ENCODE measurements around the gene RBM19. TPM values are rescaled to one million over a fixed set of nuclear protein-coding genes. Genes with fewer than 3 reads are reported as not detected.

The RBM19 gene
- total RNA-seq, 1 experiment from 2014 or later, result 61.7 TPM

DNA sequence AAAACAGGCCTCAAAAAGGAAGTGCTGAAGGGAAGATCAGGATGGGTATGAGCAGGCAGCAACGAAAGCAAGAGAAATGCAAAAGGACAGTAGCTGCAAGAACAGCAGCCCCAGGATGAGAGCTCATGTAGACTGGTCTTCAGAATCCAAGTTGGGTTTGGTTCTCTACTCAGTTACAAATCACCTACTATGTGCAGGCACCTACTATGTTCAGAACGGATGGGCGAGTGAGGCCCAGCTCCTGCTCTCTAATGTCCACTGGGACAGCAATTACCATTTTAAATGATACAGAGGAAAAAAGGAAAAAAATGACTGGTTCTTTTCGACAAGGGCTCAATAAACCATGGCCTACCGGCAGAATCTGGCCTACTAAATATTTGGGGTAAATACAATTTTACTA is 88.5 kb downstream of the RBM19 start:
- no peaks in the 10 kb centered on the region for H3F3A ChIP-seq (ENCODE audit: low read length, unreplicated experiment)
- CTCF ChIA-PET, result no interaction called here
- no peak overlapping the region for H3K4me3 ChIP-seq (ENCODE audit: low read length)
- no peaks in the 10 kb centered on the region for H3K27me3 ChIP-seq (ENCODE audit: low read length)
- no peaks in the 10 kb centered on the region for H3K9me3 ChIP-seq (ENCODE audit: low read length)
- no peaks in the 10 kb centered on the region for H3K79me2 ChIP-seq (ENCODE audit: low read length)
- no peak overlapping the region for H3K9ac ChIP-seq (ENCODE audit: low read length)
- H3K27ac ChIP-seq (ENCODE audit: low read length), result no peak overlapping the region
- H3K9me2 ChIP-seq (replicated peaks; ENCODE audit: low read length), result no peaks in the 10 kb centered on the region
- ATAC-seq (no peak), DNase-seq (no peak)
- no peak overlapping the region for H2AFZ ChIP-seq (ENCODE audit: low read length)
- TF ChIP-seq EZH2phosphoT487 (IDR thresholded peaks at IDR 0.05; ENCODE audit: borderline replicate concordance, low read length) (no peak), EZH2 (IDR thresholded peaks at IDR 0.05; ENCODE audit: low read length, unreplicated experiment) (no peak)
- TF ChIP-seq, protein P1, sequence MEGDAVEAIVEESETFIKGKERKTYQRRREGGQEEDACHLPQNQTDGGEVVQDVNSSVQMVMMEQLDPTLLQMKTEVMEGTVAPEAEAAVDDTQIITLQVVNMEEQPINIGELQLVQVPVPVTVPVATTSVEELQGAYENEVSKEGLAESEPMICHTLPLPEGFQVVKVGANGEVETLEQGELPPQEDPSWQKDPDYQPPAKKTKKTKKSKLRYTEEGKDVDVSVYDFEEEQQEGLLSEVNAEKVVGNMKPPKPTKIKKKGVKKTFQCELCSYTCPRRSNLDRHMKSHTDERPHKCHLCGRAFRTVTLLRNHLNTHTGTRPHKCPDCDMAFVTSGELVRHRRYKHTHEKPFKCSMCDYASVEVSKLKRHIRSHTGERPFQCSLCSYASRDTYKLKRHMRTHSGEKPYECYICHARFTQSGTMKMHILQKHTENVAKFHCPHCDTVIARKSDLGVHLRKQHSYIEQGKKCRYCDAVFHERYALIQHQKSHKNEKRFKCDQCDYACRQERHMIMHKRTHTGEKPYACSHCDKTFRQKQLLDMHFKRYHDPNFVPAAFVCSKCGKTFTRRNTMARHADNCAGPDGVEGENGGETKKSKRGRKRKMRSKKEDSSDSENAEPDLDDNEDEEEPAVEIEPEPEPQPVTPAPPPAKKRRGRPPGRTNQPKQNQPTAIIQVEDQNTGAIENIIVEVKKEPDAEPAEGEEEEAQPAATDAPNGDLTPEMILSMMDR (conservative IDR thresholded peaks at IDR 0.05; ENCODE audit: low read depth, low read length), result no peak
- H3K4me1 ChIP-seq (ENCODE audit: insufficient read depth, low read length), result no peaks in the 10 kb centered on the region
- peaks cover 10% of the 10 kb centered on the region; the same call in 1 of the 2 replicates for H3K36me3 ChIP-seq (ENCODE audit: low read depth, low read length)
- no peak overlapping the region for H3K4me2 ChIP-seq (ENCODE audit: low read length)
- BruUV-seq (replicated peaks), result no TSS peak
- intact Hi-C loops (cut with micrococcal nuclease), result no loop called here
- POLR2A ChIA-PET (ENCODE audit: unreplicated experiment), result no interaction called here
- no peaks in the 10 kb centered on the region for H4K20me1 ChIP-seq (ENCODE audit: low read length)

DNA sequence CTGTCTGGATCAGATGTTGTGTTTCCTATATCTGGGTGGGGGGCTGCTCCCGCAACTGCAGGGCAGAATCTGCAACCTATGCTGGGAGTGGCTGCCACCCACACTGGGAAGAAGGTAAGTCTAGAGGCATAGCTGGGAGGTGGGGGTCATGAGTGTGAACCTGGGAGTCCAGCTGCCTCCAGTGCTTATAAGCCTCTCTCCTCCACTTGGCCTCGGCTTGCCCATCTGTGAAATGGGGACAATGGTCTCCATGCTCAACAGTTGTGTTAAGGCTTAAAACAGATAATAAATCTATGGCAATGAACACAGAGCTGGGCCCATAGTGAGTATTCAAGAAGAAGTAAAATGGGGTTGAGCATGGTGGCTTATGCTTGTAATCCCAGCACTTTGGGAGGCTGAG is 90.0 kb downstream of the RBM19 start:
- Histone ChIP-seq H3K9me3 (ENCODE audit: low read length) (no peaks in the 10 kb centered on the region), H3K4me2 (ENCODE audit: low read length) (no peak overlapping the region), H3K4me1 (ENCODE audit: insufficient read depth, low read length) (no peaks in the 10 kb centered on the region), H3K36me3 (ENCODE audit: low read depth, low read length) (peaks cover 10% of the 10 kb centered on the region; the same call in 1 of the 2 replicates), H3K79me2 (ENCODE audit: low read length) (no peaks in the 10 kb centered on the region), H3K9me2 (replicated peaks; ENCODE audit: low read length) (no peaks in the 10 kb centered on the region), H3K27me3 (ENCODE audit: low read length) (no peaks in the 10 kb centered on the region), H2AFZ (ENCODE audit: low read length) (no peak overlapping the region), H4K20me1 (ENCODE audit: low read length) (no peaks in the 10 kb centered on the region), H3K27ac (ENCODE audit: low read length) (no peak overlapping the region), H3K9ac (ENCODE audit: low read length) (no peak overlapping the region), H3F3A (ENCODE audit: low read length, unreplicated experiment) (no peaks in the 10 kb centered on the region), H3K4me3 (ENCODE audit: low read length) (no peak overlapping the region)
- no TSS peak for BruUV-seq (replicated peaks)
- ChIA-PET POLR2A (ENCODE audit: unreplicated experiment) (no interaction called here), CTCF (no interaction called here)
- TF ChIP-seq EZH2phosphoT487 (IDR thresholded peaks at IDR 0.05; ENCODE audit: borderline replicate concordance, low read length), result no peak
- TF ChIP-seq, protein P1 (conservative IDR thresholded peaks at IDR 0.05; ENCODE audit: low read depth, low read length), result no peak
- DNase-seq (no peak), ATAC-seq (no peak)
- intact Hi-C loops (cut with micrococcal nuclease), result no loop called here

DNA sequence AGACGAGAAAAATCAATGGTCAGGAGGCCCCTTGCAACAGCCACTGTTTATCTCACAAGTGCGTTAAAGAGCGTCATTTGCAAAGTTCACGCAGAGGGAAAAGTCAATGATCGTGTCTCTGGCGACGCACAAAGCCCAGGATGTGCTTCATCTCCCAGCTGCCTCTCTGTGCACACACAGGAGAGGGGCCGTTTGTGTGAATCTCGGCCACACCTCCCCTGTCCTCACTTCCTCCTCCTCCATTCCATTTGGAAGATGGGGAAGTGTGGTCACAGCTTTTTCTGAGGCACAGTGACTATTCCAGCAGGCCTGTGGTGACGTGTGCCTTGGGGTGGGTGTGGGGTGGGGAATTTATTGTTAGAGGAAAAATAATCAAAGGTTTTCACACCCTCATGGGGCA is 90.4 kb downstream of the RBM19 start:
- Histone ChIP-seq H3K9ac (ENCODE audit: low read length) (no peak overlapping the region), H3K4me2 (ENCODE audit: low read length) (no peak overlapping the region), H3K4me1 (ENCODE audit: insufficient read depth, low read length) (no peaks in the 10 kb centered on the region), H4K20me1 (ENCODE audit: low read length) (no peaks in the 10 kb centered on the region), H3K27me3 (ENCODE audit: low read length) (no peaks in the 10 kb centered on the region), H2AFZ (ENCODE audit: low read length) (no peak overlapping the region), H3K79me2 (ENCODE audit: low read length) (no peaks in the 10 kb centered on the region), H3K9me3 (ENCODE audit: low read length) (no peaks in the 10 kb centered on the region), H3F3A (ENCODE audit: low read length, unreplicated experiment) (no peaks in the 10 kb centered on the region), H3K36me3 (ENCODE audit: low read depth, low read length) (peaks cover 10% of the 10 kb centered on the region; the same call in 1 of the 2 replicates), H3K4me3 (ENCODE audit: low read length) (no peak overlapping the region), H3K9me2 (replicated peaks; ENCODE audit: low read length) (no peaks in the 10 kb centered on the region), H3K27ac (ENCODE audit: low read length) (peak overlapping the region; percentile 38)
- intact Hi-C loops (cut with micrococcal nuclease), result no loop called here
- no TSS peak for BruUV-seq (replicated peaks)
- DNase-seq, result no peak
- ChIA-PET POLR2A (ENCODE audit: unreplicated experiment) (no interaction called here), CTCF (no interaction called here)
- TF ChIP-seq, protein P1 (conservative IDR thresholded peaks at IDR 0.05; ENCODE audit: low read depth, low read length), result no peak
- no peak for TF ChIP-seq EZH2phosphoT487 (IDR thresholded peaks at IDR 0.05; ENCODE audit: borderline replicate concordance, low read length)
- ATAC-seq, result no peak; the same call in 1 of the 2 replicates

Data from PC-3 (cell line).